RCC 7860 (cell line): ENCODE measurements around the gene PRKCA.
"Not testable (repeated sequence)": the region's sequence is repeated elsewhere in the genome, so short reads cannot be mapped to it uniquely, and the experiment has no call there.

Experiments
- DNase-seq: peaks from one replicate; pipeline ENCODE4 v3.0.0-alpha.2; 2015; ENCODE audit warnings: low spot score
- FAIRE-seq: peaks from 2 replicates; lab custom pipeline; 2012; peaks lifted over from hg19 to GRCh38; lab: Jason Lieb, UNC

Gene PRKCA

GRCh38 chr17:66322764-66323163 lies 20.4 kb downstream of the PRKCA start:
- no peak for FAIRE-seq
- DNase-seq = no peak

- FAIRE-seq, DNase-seq: not testable (repeated sequence)
Measured at GRCh38 chr17:66324381-66325004, 22.1 kb downstream of the PRKCA start.

- FAIRE-seq (no peak), DNase-seq (no peak)
Measured at GRCh38 chr17:66326476-66327047, 24.1 kb downstream of the PRKCA start.

GRCh38 chr17:66330646-66331037 lies 28.2 kb downstream of the PRKCA start:
- DNase-seq = no peak
- FAIRE-seq = no peak

GRCh38 chr17:66331038-66331816 lies 28.8 kb downstream of the PRKCA start:
- no peak for FAIRE-seq
- no peak for DNase-seq

- FAIRE-seq = no peak
Measured at GRCh38 chr17:66335797-66336196, 33.4 kb downstream of the PRKCA start.

GRCh38 chr17:66337268-66337667 lies 34.9 kb downstream of the PRKCA start:
- FAIRE-seq = no peak

More at GRCh38 chr17:66335797-66336196, 33.4 kb downstream of the PRKCA start:
- no peak for DNase-seq

GRCh38 chr17:66337866-66338485 lies 35.6 kb downstream of the PRKCA start:
- FAIRE-seq = peak; percentile 14
- DNase-seq = no peak

More at GRCh38 chr17:66337268-66337667, 34.9 kb downstream of the PRKCA start:
- DNase-seq = no peak

GRCh38 chr17:66338937-66339336 lies 36.5 kb downstream of the PRKCA start:
- FAIRE-seq (no peak), DNase-seq (no peak)

GRCh38 chr17:66339561-66339960 lies 37.1 kb downstream of the PRKCA start:
- no peak for DNase-seq
- no peak for FAIRE-seq

- FAIRE-seq (no peak), DNase-seq (no peak)
Measured at GRCh38 chr17:66340720-66341119, 38.3 kb downstream of the PRKCA start.

- FAIRE-seq (no peak), DNase-seq (no peak)
Measured at GRCh38 chr17:66341462-66341861, 39.0 kb downstream of the PRKCA start.

- not testable (repeated sequence) for FAIRE-seq, DNase-seq
Measured at GRCh38 chr17:66342263-66342662, 39.9 kb downstream of the PRKCA start.

GRCh38 chr17:66343531-66344078 lies 41.2 kb downstream of the PRKCA start:
- no peak for DNase-seq
- no peak for FAIRE-seq

GRCh38 chr17:66344473-66344872 lies 42.1 kb downstream of the PRKCA start:
- DNase-seq (no peak), FAIRE-seq (no peak)

- DNase-seq (no peak), FAIRE-seq (no peak)
Measured at GRCh38 chr17:66345264-66345663, 42.9 kb downstream of the PRKCA start.

- not testable (repeated sequence) for FAIRE-seq, DNase-seq
Measured at GRCh38 chr17:66345949-66346638, 43.7 kb downstream of the PRKCA start.

- DNase-seq (peak; percentile 57), FAIRE-seq (peak; percentile 52)
Measured at GRCh38 chr17:66347661-66348514, 45.5 kb downstream of the PRKCA start.

GRCh38 chr17:66348584-66349165 lies 46.3 kb downstream of the PRKCA start:
- peak; percentile 88 for FAIRE-seq

More at GRCh38 chr17:66348584-66349165, 46.3 kb downstream of the PRKCA start:
- DNase-seq = peak; percentile 73
